Activated T-helper 1 cell treated with anti-CD3 and anti-CD28 coated beads, Interleukin-2, amount 50 U/mL, for 16 hours (primary cell): ENCODE results near the gene TSPO.
A peak's percentile ranks its signal among the peaks of the same experiment; 100 is the strongest.
"Not testable (repeated sequence)": the region's sequence is repeated elsewhere in the genome, so short reads cannot be mapped to it uniquely, and the experiment has no call there.

ENCODE experiments used
- DNase-seq, 2 donors: peaks; one replicate each; pipeline ENCODE4 v3.0.0-alpha.2; 2020; ENCODE audit warnings: low read depth in 1 of 2, low spot score in 1 of 2

TSPO gene

GRCh38 chr22:43151251-43152002 lies at the start of gene TSPO:
Gene TSPO, plus strand, starts transcription at chr22:43151559. Its CDS starts 7,680 bp downstream, at chr22:43159239.
- peak; percentile 40 to 55 for DNase-seq

- not testable (repeated sequence) for DNase-seq
Observed at GRCh38 chr22:43104056-43104625, 47.2 kb upstream of the TSPO start.

- not testable (repeated sequence) for DNase-seq
Observed at GRCh38 chr22:43104950-43105349, 46.4 kb upstream of the TSPO start.

- no peak for DNase-seq
Observed at GRCh38 chr22:43106302-43106701, 45.1 kb upstream of the TSPO start.

GRCh38 chr22:43109511-43109910 lies 41.8 kb upstream of the TSPO start:
- DNase-seq = no peak

- DNase-seq = no peak
Observed at GRCh38 chr22:43109921-43110443, 41.4 kb upstream of the TSPO start.

GRCh38 chr22:43110444-43110926 lies 40.9 kb upstream of the TSPO start, which contains the start of gene BIK:
Gene BIK, plus strand, starts transcription at chr22:43110750. Its CDS starts 13,273 bp downstream, at chr22:43124023.
- peak; percentile 9 to 28 for DNase-seq

GRCh38 chr22:43110927-43111623 lies 40.3 kb upstream of the TSPO start:
- peak in 1 of 2 donors; percentile 14 for DNase-seq

GRCh38 chr22:43113526-43114251 lies 37.7 kb upstream of the TSPO start:
- DNase-seq = no peak

- DNase-seq = no peak
Observed at GRCh38 chr22:43114958-43115357, 36.4 kb upstream of the TSPO start.

GRCh38 chr22:43116932-43117331 lies 34.4 kb upstream of the TSPO start:
- DNase-seq = no peak

GRCh38 chr22:43118024-43118849 lies 33.1 kb upstream of the TSPO start:
- no peak for DNase-seq

GRCh38 chr22:43118953-43119458 lies 32.4 kb upstream of the TSPO start:
- no peak for DNase-seq

GRCh38 chr22:43126501-43127165 lies 24.7 kb upstream of the TSPO start:
- DNase-seq = no peak

GRCh38 chr22:43127166-43127908 lies 24.0 kb upstream of the TSPO start:
- DNase-seq = no peak

- DNase-seq = no peak
Observed at GRCh38 chr22:43128116-43128515, 23.2 kb upstream of the TSPO start.

GRCh38 chr22:43128928-43129424 lies 22.4 kb upstream of the TSPO start:
- DNase-seq = no peak
